ENCODE data around the gene CABLES1.
"Not testable (repeated sequence)": the region's sequence is repeated elsewhere in the genome, so short reads cannot be mapped to it uniquely, and the experiment has no call there.

Gene CABLES1

GRCh38 chr18:23247896-23248295, 112.6 kb downstream of the CABLES1 start:
- no peak for DNase-seq

- no peak for DNase-seq
Observed at GRCh38 chr18:23248826-23249225, 113.5 kb downstream of the CABLES1 start.

GRCh38 chr18:23249348-23249747, 114.1 kb downstream of the CABLES1 start:
- no peak for DNase-seq

- no peak for DNase-seq
Observed at GRCh38 chr18:23250893-23251656, 115.8 kb downstream of the CABLES1 start.

- no peak for DNase-seq
Observed at GRCh38 chr18:23253630-23254029, 118.3 kb downstream of the CABLES1 start.

GRCh38 chr18:23257137-23257536, 121.9 kb downstream of the CABLES1 start:
- no peak for DNase-seq

GRCh38 chr18:23257686-23258565, 122.6 kb downstream of the CABLES1 start:
- DNase-seq = no peak

GRCh38 chr18:23258566-23259469, 123.5 kb downstream of the CABLES1 start:
- no peak for DNase-seq

- peak in 1 of 2 donors; percentile 29 for DNase-seq
Observed at GRCh38 chr18:23259701-23260681, 124.7 kb downstream of the CABLES1 start.

GRCh38 chr18:23260926-23261590, 125.8 kb downstream of the CABLES1 start:
- DNase-seq = no peak

GRCh38 chr18:23263551-23264235, 128.4 kb downstream of the CABLES1 start:
- no peak for DNase-seq

- DNase-seq = no peak
Observed at GRCh38 chr18:23265682-23266399, 130.6 kb downstream of the CABLES1 start.

- no peak for DNase-seq
Observed at GRCh38 chr18:23266717-23267446, 131.6 kb downstream of the CABLES1 start.

- DNase-seq = no peak
Observed at GRCh38 chr18:23267447-23267776, 132.1 kb downstream of the CABLES1 start.

GRCh38 chr18:23268641-23269040, 133.4 kb downstream of the CABLES1 start:
- no peak for DNase-seq

- DNase-seq = not testable (repeated sequence)
Observed at GRCh38 chr18:23269068-23269467, 133.8 kb downstream of the CABLES1 start.

- no peak for DNase-seq
Observed at GRCh38 chr18:23269928-23270327, 134.6 kb downstream of the CABLES1 start.

- DNase-seq = no peak
Observed at GRCh38 chr18:23270986-23271680, 135.8 kb downstream of the CABLES1 start.

All from hippocampal formation (tissue), 2 donors.